ENCODE results near the gene ARL8A. TPM values are rescaled to one million over a fixed set of nuclear protein-coding genes. Genes with fewer than 3 reads are reported as not detected.

The ARL8A gene
- total and polyA plus RNA-seq, 4 donors, result 8.4 to 25.7 (median 20.2) TPM

- TF ChIP-seq HNF4G (IDR thresholded peaks at IDR 0.05) (no peak), CTCF (IDR thresholded peaks at IDR 0.05; ENCODE audit: low read depth, low read length, missing input control) (no peak), RAD21 (IDR thresholded peaks at IDR 0.05) (no peak), JUND (IDR thresholded peaks at IDR 0.05) (no peak)
- Histone ChIP-seq H3K9me3 (ENCODE audit: control insufficient read depth in 4 of 4, low read length in 3 of 4) (no peaks in the 10 kb centered on the region), H3K27me3 (ENCODE audit: control insufficient read depth in 4 of 4, insufficient read depth in 4 of 4, low read length in 3 of 4) (no peaks in the 10 kb centered on the region), H3K4me3 (ENCODE audit: low read depth in 1 of 3, low read length in 3 of 3) (no peak overlapping the region), H3K36me3 (ENCODE audit: control insufficient read depth in 4 of 4, insufficient read depth in 3 of 4, low read depth in 1 of 4, low read length in 3 of 4) (no peaks in the 10 kb centered on the region), H3K4me1 (ENCODE audit: control insufficient read depth in 4 of 4, insufficient read depth in 4 of 4, low read length in 3 of 4) (peaks cover 0 to 7% (median under 1%) of the 10 kb centered on the region in 4 donors), H3K9ac (ENCODE audit: low read depth in 1 of 2, low read length in 2 of 2) (no peak overlapping the region), H3K27ac (ENCODE audit: low read depth in 1 of 2, low read length in 2 of 2) (no peak overlapping the region)
- WGBS, result 94% methylated on average over 10 of the region's 10 CpGs
- no peak for DNase-seq (ENCODE audit: low spot score)
These were observed 7.9 kb upstream of the ARL8A start for GRCh38 chr1:202152399-202152798.

- WGBS, result 91% methylated on average over 2 of the region's 2 CpGs
- no peaks in the 10 kb centered on the region for H3K36me3 ChIP-seq (ENCODE audit: control insufficient read depth in 4 of 4, insufficient read depth in 3 of 4, low read depth in 1 of 4, low read length in 3 of 4)
- TF ChIP-seq FOXA2 (IDR thresholded peaks at IDR 0.05) (no peak), CTCF (IDR thresholded peaks at IDR 0.05; ENCODE audit: low read depth, low read length, missing input control) (no peak), GABPA (IDR thresholded peaks at IDR 0.05 in 1 of 2, conservative IDR thresholded peaks at IDR 0.05 in 1 of 2) (no peak), HNF4A (conservative IDR thresholded peaks at IDR 0.05) (no peak), REST (IDR thresholded peaks at IDR 0.05) (no peak)
These were observed 6.5 kb upstream of the ARL8A start for GRCh38 chr1:202151045-202151444.

GRCh38 chr1:202150602-202151001 lies 6.1 kb upstream of the ARL8A start:
- Histone ChIP-seq H3K9me3 (ENCODE audit: control insufficient read depth in 4 of 4, low read length in 3 of 4) (no peaks in the 10 kb centered on the region), H3K36me3 (ENCODE audit: control insufficient read depth in 4 of 4, insufficient read depth in 3 of 4, low read depth in 1 of 4, low read length in 3 of 4) (no peaks in the 10 kb centered on the region), H3K27ac (ENCODE audit: low read depth in 1 of 2, low read length in 2 of 2) (no peak overlapping the region), H3K27me3 (ENCODE audit: control insufficient read depth in 4 of 4, insufficient read depth in 4 of 4, low read length in 3 of 4) (no peaks in the 10 kb centered on the region), H3K9ac (ENCODE audit: low read depth in 1 of 2, low read length in 2 of 2) (no peak overlapping the region), H3K4me1 (ENCODE audit: control insufficient read depth in 4 of 4, insufficient read depth in 4 of 4, low read length in 3 of 4) (peaks cover 0 to 7% (median under 1%) of the 10 kb centered on the region in 4 donors), H3K4me3 (ENCODE audit: low read depth in 1 of 3, low read length in 3 of 3) (no peak overlapping the region)
- TF ChIP-seq RXRA (IDR thresholded peaks at IDR 0.05) (no peak), NR2F2 (IDR thresholded peaks at IDR 0.05) (no peak), ZBTB33 (IDR thresholded peaks at IDR 0.05) (no peak), ATF3 (IDR thresholded peaks at IDR 0.05) (no peak), EGR1 (IDR thresholded peaks at IDR 0.05; ENCODE audit: low read depth in 2 of 2) (no peak), FOXA1 (IDR thresholded peaks at IDR 0.05) (no peak), YY1 (IDR thresholded peaks at IDR 0.05) (no peak), HNF4G (IDR thresholded peaks at IDR 0.05) (no peak), JUND (IDR thresholded peaks at IDR 0.05) (no peak), TAF1 (conservative IDR thresholded peaks at IDR 0.05) (no peak)
- TF ChIP-seq, protein P1, sequence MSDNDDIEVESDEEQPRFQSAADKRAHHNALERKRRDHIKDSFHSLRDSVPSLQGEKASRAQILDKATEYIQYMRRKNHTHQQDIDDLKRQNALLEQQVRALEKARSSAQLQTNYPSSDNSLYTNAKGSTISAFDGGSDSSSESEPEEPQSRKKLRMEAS (IDR thresholded peaks at IDR 0.05), result no peak
- no peak for DNase-seq (ENCODE audit: low spot score)
- WGBS, result 89% methylated on average over 8 of the region's 8 CpGs

More at GRCh38 chr1:202151045-202151444, 6.5 kb upstream of the ARL8A start:
- DNase-seq (ENCODE audit: low spot score), result no peak
- H3K27me3 ChIP-seq (ENCODE audit: control insufficient read depth in 4 of 4, insufficient read depth in 4 of 4, low read length in 3 of 4), result no peaks in the 10 kb centered on the region
- H3K9me3 ChIP-seq (ENCODE audit: control insufficient read depth in 4 of 4, low read length in 3 of 4), result no peaks in the 10 kb centered on the region
- no peak overlapping the region for H3K27ac ChIP-seq (ENCODE audit: low read depth in 1 of 2, low read length in 2 of 2)
- no peak overlapping the region for H3K9ac ChIP-seq (ENCODE audit: low read depth in 1 of 2, low read length in 2 of 2)
- no peak overlapping the region for H3K4me3 ChIP-seq (ENCODE audit: low read depth in 1 of 3, low read length in 3 of 3)
- peaks cover 0 to 7% (median under 1%) of the 10 kb centered on the region in 4 donors for H3K4me1 ChIP-seq (ENCODE audit: control insufficient read depth in 4 of 4, insufficient read depth in 4 of 4, low read length in 3 of 4)
